SU-DHL-6 (cell line): ENCODE measurements around the gene MAFF.

Experiments
- CTCF ChIP-seq: fragments of 200-600 bp; sonication (generic); IDR thresholded peaks from one replicate; pipeline ENCODE4 v1.5.1; 2017; ENCODE audit warnings: antibody characterized with exemption, mild to moderate bottlenecking, low read length, moderate library complexity; ENCODE audit not compliant: insufficient read depth, poor library complexity, severe bottlenecking
- EZH2phosphoT487 ChIP-seq: fragments of 200-600 bp; sonication (generic), shearing (Covaris generic); conservative IDR thresholded peaks from 2 replicates; pipeline ENCODE4 v1.6.1; 2018; ENCODE audit warnings: mild to moderate bottlenecking, antibody characterized with exemption, low read length, moderate library complexity, mixed read lengths

- TF ChIP-seq CTCF = no peak
- no peak for TF ChIP-seq EZH2phosphoT487
These were observed 33.6 kb downstream of the MAFF start for GRCh38 chr22:38235240-38235850.
